Caco-2 (cell line): Measurements from ENCODE around the gene PCAT7. TPM values are rescaled to one million over a fixed set of nuclear protein-coding genes. Genes with fewer than 3 reads are reported as not detected.

Source experiments
- BruUV-seq: library from RNA; stranded (reverse); fragments of 400-500 nt; replicated peaks from 2 replicates; lab custom pipeline; 2021; lab: Mats Ljungman, UMichigan
- CTCF ChIA-PET: fragments of 300-600 bp; sonication (Branson Sonifier 250); formaldehyde crosslinking; loops from one replicate; lab custom pipeline; 2022; ENCODE audit warnings: antibody characterized with exemption; lab: Charles Lee
- POLR2A ChIA-PET: fragments of 300-600 bp; sonication (Branson Sonifier 250); formaldehyde crosslinking; loops from one replicate; lab custom pipeline; 2022; ENCODE audit warnings: antibody characterized with exemption; lab: Charles Lee
- DNase-seq, 2 experiments: peaks; one replicate each; pipeline versions ENCODE4 v3.0.0 to v3.0.0-alpha.2; 2020 to 2022
- H3K27me3 ChIP-seq: replicated peaks from 2 replicates; pipeline ENCODE4 v1.6.0; 2011; ENCODE audit warnings: low read length; ENCODE audit not compliant: control insufficient read depth, insufficient read depth
- H3K36me3 ChIP-seq: 2 replicates; pipeline ENCODE4 v1.5.1; 2011; ENCODE audit warnings: low read length; ENCODE audit not compliant: control insufficient read depth, insufficient read depth
- H3K4me1 ChIP-seq: fragments of 250-450 bp; sonication (Bioruptor Pico); 2 replicates; pipeline ENCODE4 v1.5.1; 2020; ENCODE audit warnings: mild to moderate bottlenecking
- H3K4me3 ChIP-seq: 2 replicates; pipeline ENCODE4 v1.5.1; 2011; ENCODE audit warnings: low read depth, mild to moderate bottlenecking, control low read depth, low read length
- H3K9me3 ChIP-seq: fragments of 250-450 bp; sonication (Bioruptor Pico); 2 replicates; pipeline ENCODE4 v1.5.1; 2020; ENCODE audit warnings: mild to moderate bottlenecking, moderate library complexity
- H3K27ac Mint-ChIP-seq: one replicate; pipeline ENCODE4 v1.8.0; 2022; ENCODE audit warnings: mixed read lengths; ENCODE audit not compliant: unreplicated experiment
- H3K27me3 Mint-ChIP-seq: one replicate; pipeline ENCODE4 v1.8.0; 2022; ENCODE audit warnings: mixed read lengths; ENCODE audit not compliant: insufficient read depth, unreplicated experiment
- H3K36me3 Mint-ChIP-seq: one replicate; pipeline ENCODE4 v1.8.0; 2022; ENCODE audit warnings: mild to moderate bottlenecking, mixed read lengths; ENCODE audit not compliant: insufficient read depth, unreplicated experiment
- H3K4me1 Mint-ChIP-seq: one replicate; pipeline ENCODE4 v1.8.0; 2022; ENCODE audit warnings: low read depth, mixed read lengths; ENCODE audit not compliant: unreplicated experiment
- H3K4me3 Mint-ChIP-seq: one replicate; pipeline ENCODE4 v1.8.0; 2022; ENCODE audit warnings: mild to moderate bottlenecking, moderate library complexity, mixed read lengths; ENCODE audit not compliant: unreplicated experiment
- H3K9me3 Mint-ChIP-seq: one replicate; pipeline ENCODE4 v1.8.0; 2022; ENCODE audit warnings: mixed read lengths; ENCODE audit not compliant: unreplicated experiment
- intact Hi-C: fragments of 100-400 bp; cut with micrococcal nuclease; formaldehyde crosslinking; loops from one replicate; pipeline ENCODE4 v1.10.0; 2022; ENCODE audit not compliant: unreplicated experiment
- total RNA-seq: library from RNA; stranded (reverse); gene quantifications from 2 replicates; pipeline ENCODE4 v1.2.3, GENCODE V29; 2022
- TF ChIP-seq, protein P1 (sequence below), 2 experiments: fragments of 200-600 bp in 1 of 2; IDR thresholded peaks; 1 replicate in 1 of 2; 2 replicates in 1 of 2; pipeline versions ENCODE4 v1.5.1 to v1.8.0; 2011 to 2022; ENCODE audit warnings: antibody characterized with exemption in 1 of 2, control low read depth in 1 of 2, inconsistent platforms in 1 of 2, low read depth in 1 of 2, low read length in 1 of 2, mild to moderate bottlenecking in 1 of 2, moderate library complexity in 1 of 2; ENCODE audit not compliant: insufficient read depth in 1 of 2, severe bottlenecking in 1 of 2, unreplicated experiment in 1 of 2

The PCAT7 gene
- total RNA-seq, 1 experiment from 2014 or later: 10.4 TPM

DNA sequence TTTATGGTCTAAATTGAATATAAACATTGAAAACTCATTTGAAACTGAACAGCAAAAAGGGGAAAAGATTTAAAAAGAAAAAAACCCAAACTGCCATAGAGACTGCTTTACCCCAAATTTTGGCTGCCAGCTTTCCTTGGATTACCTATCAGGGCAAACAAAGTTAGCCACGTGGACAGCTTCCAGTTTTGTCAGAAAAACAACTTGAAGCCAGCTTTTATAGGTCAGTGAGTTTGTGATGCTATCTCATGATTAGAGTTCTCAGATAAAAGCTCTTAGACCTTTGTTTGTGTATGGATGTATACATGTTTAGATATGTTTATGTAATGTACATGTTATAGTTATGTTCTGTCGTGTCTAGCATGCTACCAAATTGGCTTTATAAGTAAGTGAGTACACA lies 22.7 kb downstream of the PCAT7 start:
- Histone ChIP-seq H3K9me3 (no peaks in the 10 kb centered on the region), H3K27me3 (no peaks in the 10 kb centered on the region), H3K36me3 (no peaks in the 10 kb centered on the region), H3K4me1 (no peaks in the 10 kb centered on the region), H3K4me3 (no peak overlapping the region)
- peaks cover 6% of the 10 kb centered on the region for H3K27me3 Mint-ChIP-seq
- no peak overlapping the region for H3K4me3 Mint-ChIP-seq
- TF ChIP-seq, protein P1, sequence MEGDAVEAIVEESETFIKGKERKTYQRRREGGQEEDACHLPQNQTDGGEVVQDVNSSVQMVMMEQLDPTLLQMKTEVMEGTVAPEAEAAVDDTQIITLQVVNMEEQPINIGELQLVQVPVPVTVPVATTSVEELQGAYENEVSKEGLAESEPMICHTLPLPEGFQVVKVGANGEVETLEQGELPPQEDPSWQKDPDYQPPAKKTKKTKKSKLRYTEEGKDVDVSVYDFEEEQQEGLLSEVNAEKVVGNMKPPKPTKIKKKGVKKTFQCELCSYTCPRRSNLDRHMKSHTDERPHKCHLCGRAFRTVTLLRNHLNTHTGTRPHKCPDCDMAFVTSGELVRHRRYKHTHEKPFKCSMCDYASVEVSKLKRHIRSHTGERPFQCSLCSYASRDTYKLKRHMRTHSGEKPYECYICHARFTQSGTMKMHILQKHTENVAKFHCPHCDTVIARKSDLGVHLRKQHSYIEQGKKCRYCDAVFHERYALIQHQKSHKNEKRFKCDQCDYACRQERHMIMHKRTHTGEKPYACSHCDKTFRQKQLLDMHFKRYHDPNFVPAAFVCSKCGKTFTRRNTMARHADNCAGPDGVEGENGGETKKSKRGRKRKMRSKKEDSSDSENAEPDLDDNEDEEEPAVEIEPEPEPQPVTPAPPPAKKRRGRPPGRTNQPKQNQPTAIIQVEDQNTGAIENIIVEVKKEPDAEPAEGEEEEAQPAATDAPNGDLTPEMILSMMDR (IDR thresholded peaks at IDR 0.05; ENCODE audit: insufficient read depth in 1 of 2, low read depth in 1 of 2, low read length in 1 of 2, severe bottlenecking in 1 of 2, unreplicated experiment in 1 of 2): no peak
- intact Hi-C loops: no loop called here
- H3K36me3 Mint-ChIP-seq: peaks cover 4% of the 10 kb centered on the region
- no TSS peak for BruUV-seq
- CTCF ChIA-PET: no interaction called here
- H3K27ac Mint-ChIP-seq: no peak overlapping the region
- no peaks in the 10 kb centered on the region for H3K9me3 Mint-ChIP-seq
- POLR2A ChIA-PET: no interaction called here
- no peak for DNase-seq
- peaks cover 7% of the 10 kb centered on the region for H3K4me1 Mint-ChIP-seq

DNA sequence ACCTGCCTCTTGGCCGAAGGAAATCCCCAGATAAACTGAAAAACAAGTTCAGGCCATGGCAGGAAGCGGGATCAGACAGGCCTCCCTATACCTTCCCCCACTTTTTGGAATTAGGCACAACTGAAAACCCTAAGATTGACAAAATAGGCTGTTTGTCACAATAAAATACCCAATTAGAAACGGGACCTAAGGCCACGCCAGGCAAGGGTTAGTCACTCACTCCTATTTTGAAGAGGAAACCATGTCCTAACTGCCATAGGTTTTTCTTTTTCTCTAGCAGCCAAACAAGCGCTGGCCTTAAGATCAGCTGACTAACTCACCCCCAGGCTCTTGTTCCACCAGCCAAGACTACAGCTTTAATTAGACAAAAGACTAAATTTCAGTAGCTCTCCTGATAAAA lies 26.8 kb downstream of the PCAT7 start:
- H3K27me3 Mint-ChIP-seq: no peaks in the 10 kb centered on the region
- H3K4me3 ChIP-seq: no peak overlapping the region
- H3K4me1 ChIP-seq: no peaks in the 10 kb centered on the region
- POLR2A ChIA-PET: no interaction called here
- H3K36me3 Mint-ChIP-seq: no peaks in the 10 kb centered on the region
- intact Hi-C loops: no loop called here
- CTCF ChIA-PET: no interaction called here
- no TSS peak for BruUV-seq
- H3K36me3 ChIP-seq: no peaks in the 10 kb centered on the region
- no peaks in the 10 kb centered on the region for H3K27me3 ChIP-seq
- no peak overlapping the region for H3K27ac Mint-ChIP-seq
- TF ChIP-seq, protein P1 (IDR thresholded peaks at IDR 0.05; ENCODE audit: insufficient read depth in 1 of 2, low read depth in 1 of 2, low read length in 1 of 2, severe bottlenecking in 1 of 2, unreplicated experiment in 1 of 2): no peak
- peaks cover 12% of the 10 kb centered on the region for H3K4me1 Mint-ChIP-seq
- H3K9me3 Mint-ChIP-seq: no peaks in the 10 kb centered on the region
- no peaks in the 10 kb centered on the region for H3K9me3 ChIP-seq
- no peak for DNase-seq
- no peak overlapping the region for H3K4me3 Mint-ChIP-seq

DNA sequence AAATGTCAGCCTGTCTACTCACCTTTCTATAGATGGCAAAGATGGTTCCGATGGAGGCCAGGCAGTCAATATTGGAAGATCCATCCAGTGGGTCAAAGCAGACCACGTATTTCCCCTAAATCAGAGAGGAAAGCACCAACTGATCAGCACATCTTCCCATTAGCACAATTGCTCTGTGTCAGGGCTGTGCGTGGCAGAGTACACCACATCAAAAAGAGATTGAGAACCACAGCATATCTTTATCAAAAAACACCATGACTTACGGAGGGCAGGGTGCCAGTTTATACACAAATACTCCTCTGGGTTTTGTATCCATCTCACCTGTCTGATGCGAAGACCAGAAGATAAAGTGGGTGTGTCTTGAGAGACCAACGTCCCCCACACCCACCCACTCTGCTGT lies 29.7 kb downstream of the PCAT7 start:
- POLR2A ChIA-PET: no interaction called here

More for the DNA sequence above, 29.7 kb downstream of the PCAT7 start:
- no peaks in the 10 kb centered on the region for H3K27me3 Mint-ChIP-seq
- H3K4me3 Mint-ChIP-seq: no peak overlapping the region
- BruUV-seq: no TSS peak
- H3K36me3 Mint-ChIP-seq: no peaks in the 10 kb centered on the region
- Histone ChIP-seq H3K36me3 (no peaks in the 10 kb centered on the region), H3K27me3 (no peaks in the 10 kb centered on the region), H3K4me3 (no peak overlapping the region), H3K4me1 (no peaks in the 10 kb centered on the region), H3K9me3 (no peaks in the 10 kb centered on the region)
- H3K4me1 Mint-ChIP-seq: peaks cover 6% of the 10 kb centered on the region
- intact Hi-C loops: no loop called here
- TF ChIP-seq, protein P1 (IDR thresholded peaks at IDR 0.05; ENCODE audit: insufficient read depth in 1 of 2, low read depth in 1 of 2, low read length in 1 of 2, severe bottlenecking in 1 of 2, unreplicated experiment in 1 of 2): no peak
- H3K9me3 Mint-ChIP-seq: no peaks in the 10 kb centered on the region
- H3K27ac Mint-ChIP-seq: no peak overlapping the region
- CTCF ChIA-PET: no interaction called here
- DNase-seq: no peak
